Ascending aorta (tissue), 2 donors: ENCODE data around the gene ANGEL2. TPM values are rescaled to one million over a fixed set of nuclear protein-coding genes. Genes with fewer than 3 reads are reported as not detected.
A peak's percentile ranks its signal among the peaks of the same experiment; 100 is the strongest.
"Not testable (repeated sequence)": the region's sequence is repeated elsewhere in the genome, so short reads cannot be mapped to it uniquely, and the experiment has no call there.

Experiments
- DNase-seq, 2 donors: peaks; one replicate each; pipeline ENCODE4 v3.0.0-alpha.2; 2019; ENCODE audit warnings: low spot score in 2 of 2
- H3K27ac ChIP-seq, 2 donors: fragments of 200-600 bp; sonication (generic); one replicate each; pipeline ENCODE4 v1.5.1; 2016 to 2017; ENCODE audit warnings: mild to moderate bottlenecking in 1 of 2
- H3K27me3 ChIP-seq: fragments of 200-600 bp; sonication (generic); one replicate; pipeline ENCODE4 v1.5.1; 2017
- H3K36me3 ChIP-seq, 2 donors: fragments of 200-600 bp; sonication (generic); one replicate each; pipeline ENCODE4 v1.5.1; 2016
- H3K4me1 ChIP-seq, 2 donors: fragments of 200-600 bp; sonication (generic); one replicate each; pipeline ENCODE4 v1.5.1; 2016 to 2017; ENCODE audit warnings: mild to moderate bottlenecking in 1 of 2
- H3K4me3 ChIP-seq, 2 donors: fragments of 200-600 bp; sonication (generic); one replicate each; pipeline ENCODE4 v1.5.1; 2016 to 2017; ENCODE audit warnings: mild to moderate bottlenecking in 1 of 2
- H3K9me3 ChIP-seq, 2 donors: fragments of 200-600 bp; sonication (generic); one replicate each; pipeline ENCODE4 v1.5.1; 2016
- intact Hi-C: fragments of 100-400 bp; cut with DNase I; formaldehyde crosslinking; loops from one replicate; pipeline ENCODE4 v1.15.1; 2023
- total RNA-seq: library from RNA; depleted of rRNA; stranded (reverse); fragments of >200 nt; gene quantifications from one replicate; pipeline ENCODE4 v1.1.0, GENCODE V29; 2016
- TF ChIP-seq, protein P1 (sequence below), 3 experiments: fragments of 200-600 bp in 2 of 3; fragments of 450-650 bp in 1 of 3; sonication (generic) in 2 of 3; IDR thresholded peaks; one replicate each; pipeline ENCODE4 v1.5.1; 2016 to 2019; ENCODE audit warnings: antibody characterized with exemption in 3 of 3, mild to moderate bottlenecking in 1 of 3, moderate library complexity in 1 of 3

The ANGEL2 gene
- total RNA-seq, 1 donor from 2014 or later = 36.7 TPM

DNA sequence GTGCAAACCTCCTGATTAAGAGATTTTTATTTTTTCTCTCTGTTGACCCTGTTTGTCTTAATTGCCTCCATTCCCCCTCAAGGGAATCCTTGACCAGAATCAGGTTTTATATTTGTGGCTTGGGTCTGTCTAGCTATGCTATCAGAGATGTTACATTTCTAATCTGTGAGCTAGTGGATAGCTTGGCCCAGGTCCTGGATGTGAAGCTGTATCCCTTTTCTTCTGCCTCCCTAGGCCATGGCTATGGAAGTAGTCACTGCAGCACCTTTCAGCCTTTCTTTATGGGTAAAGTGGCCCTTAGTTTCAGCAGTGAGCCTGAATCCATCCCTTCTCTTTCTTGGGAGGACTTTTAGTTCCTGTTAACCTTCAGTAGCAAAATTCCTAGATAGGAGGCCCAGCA is 17.0 kb upstream of the ANGEL2 start:
- no peaks in the 10 kb centered on the region for H3K9me3 ChIP-seq
- TF ChIP-seq, protein P1, sequence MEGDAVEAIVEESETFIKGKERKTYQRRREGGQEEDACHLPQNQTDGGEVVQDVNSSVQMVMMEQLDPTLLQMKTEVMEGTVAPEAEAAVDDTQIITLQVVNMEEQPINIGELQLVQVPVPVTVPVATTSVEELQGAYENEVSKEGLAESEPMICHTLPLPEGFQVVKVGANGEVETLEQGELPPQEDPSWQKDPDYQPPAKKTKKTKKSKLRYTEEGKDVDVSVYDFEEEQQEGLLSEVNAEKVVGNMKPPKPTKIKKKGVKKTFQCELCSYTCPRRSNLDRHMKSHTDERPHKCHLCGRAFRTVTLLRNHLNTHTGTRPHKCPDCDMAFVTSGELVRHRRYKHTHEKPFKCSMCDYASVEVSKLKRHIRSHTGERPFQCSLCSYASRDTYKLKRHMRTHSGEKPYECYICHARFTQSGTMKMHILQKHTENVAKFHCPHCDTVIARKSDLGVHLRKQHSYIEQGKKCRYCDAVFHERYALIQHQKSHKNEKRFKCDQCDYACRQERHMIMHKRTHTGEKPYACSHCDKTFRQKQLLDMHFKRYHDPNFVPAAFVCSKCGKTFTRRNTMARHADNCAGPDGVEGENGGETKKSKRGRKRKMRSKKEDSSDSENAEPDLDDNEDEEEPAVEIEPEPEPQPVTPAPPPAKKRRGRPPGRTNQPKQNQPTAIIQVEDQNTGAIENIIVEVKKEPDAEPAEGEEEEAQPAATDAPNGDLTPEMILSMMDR (IDR thresholded peaks at IDR 0.05) = no peak
- intact Hi-C loops = no loop called here
- H3K27me3 ChIP-seq = no peaks in the 10 kb centered on the region
- H3K36me3 ChIP-seq = no peaks in the 10 kb centered on the region
- H3K4me3 ChIP-seq = no peak overlapping the region
- H3K4me1 ChIP-seq = no peaks in the 10 kb centered on the region
- DNase-seq = no peak
- H3K27ac ChIP-seq = no peak overlapping the region

DNA sequence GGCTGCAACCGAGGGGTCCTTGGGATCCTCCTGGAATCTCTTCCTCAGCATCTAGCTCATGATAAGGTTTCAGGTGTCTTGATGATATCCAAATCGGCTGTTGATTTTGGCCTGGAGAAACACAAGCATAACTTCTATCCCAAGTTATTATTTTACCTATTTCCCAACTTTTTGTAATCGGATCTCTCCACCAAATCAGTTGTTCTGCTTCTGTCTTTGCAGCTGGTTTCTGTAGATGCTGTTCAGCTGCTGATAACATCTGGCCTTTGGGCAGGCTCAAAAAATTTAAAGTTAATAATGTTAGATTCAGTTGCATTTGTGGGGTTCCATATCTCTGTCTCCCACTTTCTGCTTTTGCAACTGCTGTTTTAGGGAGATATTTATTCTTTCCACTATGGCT is 11.4 kb upstream of the ANGEL2 start:
- DNase-seq, H3K36me3 ChIP-seq, H3K27me3 ChIP-seq, H3K27ac ChIP-seq, H3K4me3 ChIP-seq, H3K4me1 ChIP-seq, intact Hi-C loops, H3K9me3 ChIP-seq: not testable (repeated sequence)

DNA sequence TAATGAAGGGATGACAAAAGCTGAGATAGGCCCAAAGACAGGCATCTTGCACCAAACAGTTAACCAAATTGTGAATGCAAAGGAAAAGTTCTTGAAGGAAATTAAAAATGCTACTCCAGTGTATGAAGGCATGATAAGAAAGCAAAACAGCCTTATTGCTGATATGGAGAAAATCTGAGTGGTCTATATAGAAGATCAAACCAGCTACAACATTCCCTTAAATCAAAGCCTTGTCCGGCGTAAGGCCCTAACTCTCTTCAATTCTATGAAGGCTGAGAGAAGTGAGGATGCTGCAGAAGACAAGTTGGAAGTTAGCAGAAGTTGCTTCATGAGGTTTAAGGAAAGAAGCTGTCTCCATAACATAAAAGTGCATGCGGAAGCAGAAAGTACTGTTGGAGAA is 4.3 kb upstream of the ANGEL2 start:
- Histone ChIP-seq H3K4me3 (no peak overlapping the region), H3K27me3 (no peaks in the 10 kb centered on the region), H3K4me1 (peaks cover 3% of the 10 kb centered on the region in 2 donors), H3K36me3 (no peaks in the 10 kb centered on the region), H3K27ac (no peak overlapping the region), H3K9me3 (no peaks in the 10 kb centered on the region)
- DNase-seq = no peak
- intact Hi-C loops = no loop called here
- TF ChIP-seq, protein P1 (IDR thresholded peaks at IDR 0.05) = no peak

DNA sequence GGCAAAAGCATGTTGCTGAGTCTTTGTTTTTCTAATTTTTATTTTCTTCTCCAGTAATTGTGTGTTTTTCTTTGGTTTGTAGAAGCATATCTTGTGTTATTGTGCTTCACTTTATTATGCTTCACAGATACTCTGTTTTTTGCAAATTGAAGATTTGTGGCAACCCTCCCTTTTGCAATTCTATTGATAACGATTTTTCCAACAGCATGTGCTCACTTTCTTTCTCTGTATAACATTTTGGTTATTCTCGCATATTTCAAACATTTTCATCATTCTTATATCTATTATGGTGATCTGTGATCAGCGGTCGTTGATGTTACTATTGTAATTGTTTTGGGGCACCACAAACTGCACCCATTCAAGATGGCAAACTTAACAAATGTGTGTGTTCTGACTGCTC is 3.8 kb upstream of the ANGEL2 start:
- H3K36me3 ChIP-seq = no peaks in the 10 kb centered on the region
- H3K4me3 ChIP-seq = no peak overlapping the region
- TF ChIP-seq, protein P1 (IDR thresholded peaks at IDR 0.05) = no peak
- intact Hi-C loops = loop anchor here (5.0 to 10.0 kb wide), 2 partner anchors 227 to 565 kb away; partner anchors contain the start of genes NSL1 and TATDN3
- no peaks in the 10 kb centered on the region for H3K27me3 ChIP-seq
- no peak overlapping the region for H3K27ac ChIP-seq
- no peak for DNase-seq
- H3K4me1 ChIP-seq = peaks cover 3 to 6% of the 10 kb centered on the region in 2 donors
- no peaks in the 10 kb centered on the region for H3K9me3 ChIP-seq

DNA sequence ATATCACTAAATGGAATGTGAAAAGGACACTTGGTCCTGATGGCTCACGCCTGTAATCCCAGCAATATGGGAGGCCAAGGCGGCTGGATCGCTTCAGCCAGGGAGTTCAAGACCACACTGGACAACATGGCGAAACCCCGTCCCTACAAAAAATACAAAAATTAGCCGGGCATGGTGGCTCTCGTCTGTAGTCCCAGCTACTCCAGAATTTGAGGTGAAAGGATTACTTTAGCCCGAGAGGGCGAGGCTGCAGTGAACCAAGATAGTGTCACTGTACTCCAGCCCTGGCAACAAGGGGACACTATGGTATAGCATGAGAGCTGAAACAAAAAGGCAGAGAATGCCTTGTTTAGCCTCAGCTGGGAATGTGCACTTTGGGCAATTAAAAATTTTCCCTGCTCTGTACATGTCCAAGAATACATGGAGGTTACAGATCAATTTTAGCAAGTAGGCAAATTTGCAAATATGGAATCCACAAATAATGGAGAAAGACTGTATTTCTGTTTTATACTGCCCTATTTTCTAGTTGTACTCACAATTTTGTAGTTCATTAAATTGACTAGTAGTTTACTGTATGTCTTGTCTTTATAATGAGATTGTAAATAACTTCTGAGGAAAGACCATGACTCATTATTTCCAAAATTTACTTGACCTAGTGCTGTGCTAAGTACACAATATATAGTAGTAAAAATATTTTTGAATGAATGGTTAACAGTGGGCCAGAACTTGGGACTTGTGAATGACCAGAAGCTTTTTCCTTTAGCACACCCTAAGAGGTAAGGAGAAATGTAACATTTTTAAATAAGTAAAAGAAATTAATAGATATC is 2.0 kb upstream of the ANGEL2 start:
- intact Hi-C loops = loop anchor here (5.0 to 10.0 kb wide), 2 partner anchors 225 to 563 kb away; partner anchors contain the start of genes NSL1 and TATDN3
- H3K4me3 ChIP-seq = no peak overlapping the region
- TF ChIP-seq, protein P1 (IDR thresholded peaks at IDR 0.05) = no peak
- H3K9me3 ChIP-seq = no peaks in the 10 kb centered on the region
- peaks cover 5 to 12% of the 10 kb centered on the region in 2 donors for H3K4me1 ChIP-seq
- H3K27me3 ChIP-seq = no peaks in the 10 kb centered on the region
- no peak overlapping the region for H3K27ac ChIP-seq
- H3K36me3 ChIP-seq = peaks cover 0 to 3% of the 10 kb centered on the region in 2 donors
- DNase-seq = no peak

DNA sequence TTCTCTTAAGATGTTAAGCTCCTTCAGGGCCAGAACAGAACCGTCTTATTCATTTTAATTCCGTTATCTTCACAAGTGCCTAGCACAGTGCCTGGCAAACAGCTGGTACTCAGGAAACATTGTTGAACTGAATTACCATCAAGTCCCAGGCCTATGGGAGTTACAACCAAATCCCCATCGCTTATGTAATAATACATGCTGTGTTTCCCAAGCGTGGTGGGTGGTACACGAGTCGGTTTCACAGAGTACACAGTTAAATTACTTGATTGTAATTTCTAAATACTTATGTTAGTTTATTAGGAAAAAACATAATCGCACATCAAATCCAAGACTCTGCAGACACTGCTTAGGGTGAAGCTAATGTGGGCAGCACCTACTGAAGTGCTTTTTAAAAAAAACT is 1.0 kb downstream of the ANGEL2 start:
- Histone ChIP-seq H3K27me3 (no peaks in the 10 kb centered on the region), H3K4me3 (peak overlapping the region; percentile 74 to 81), H3K36me3 (peaks cover 3 to 8% of the 10 kb centered on the region in 2 donors), H3K4me1 (peaks cover 5 to 12% of the 10 kb centered on the region in 2 donors), H3K9me3 (no peaks in the 10 kb centered on the region), H3K27ac (peak overlapping the region; percentile 88 to 91)
- intact Hi-C loops = loop anchor here (1.0 to 10.0 kb wide), 4 partner anchors 37 to 560 kb away; partner anchors contain the start of genes FLVCR1, NSL1, RPS6KC1 and TATDN3
- DNase-seq = no peak
- TF ChIP-seq, protein P1 (IDR thresholded peaks at IDR 0.05) = no peak
